GM19240 (cell line): ENCODE results near the gene PML.
A peak's percentile ranks its signal among the peaks of the same experiment; 100 is the strongest.

ENCODE experiments used
- DNase-seq: peaks from one replicate; pipeline ENCODE4 v3.0.0; 2011; ENCODE audit warnings: low spot score; ENCODE audit not compliant: insufficient read length

The PML gene

DNA sequence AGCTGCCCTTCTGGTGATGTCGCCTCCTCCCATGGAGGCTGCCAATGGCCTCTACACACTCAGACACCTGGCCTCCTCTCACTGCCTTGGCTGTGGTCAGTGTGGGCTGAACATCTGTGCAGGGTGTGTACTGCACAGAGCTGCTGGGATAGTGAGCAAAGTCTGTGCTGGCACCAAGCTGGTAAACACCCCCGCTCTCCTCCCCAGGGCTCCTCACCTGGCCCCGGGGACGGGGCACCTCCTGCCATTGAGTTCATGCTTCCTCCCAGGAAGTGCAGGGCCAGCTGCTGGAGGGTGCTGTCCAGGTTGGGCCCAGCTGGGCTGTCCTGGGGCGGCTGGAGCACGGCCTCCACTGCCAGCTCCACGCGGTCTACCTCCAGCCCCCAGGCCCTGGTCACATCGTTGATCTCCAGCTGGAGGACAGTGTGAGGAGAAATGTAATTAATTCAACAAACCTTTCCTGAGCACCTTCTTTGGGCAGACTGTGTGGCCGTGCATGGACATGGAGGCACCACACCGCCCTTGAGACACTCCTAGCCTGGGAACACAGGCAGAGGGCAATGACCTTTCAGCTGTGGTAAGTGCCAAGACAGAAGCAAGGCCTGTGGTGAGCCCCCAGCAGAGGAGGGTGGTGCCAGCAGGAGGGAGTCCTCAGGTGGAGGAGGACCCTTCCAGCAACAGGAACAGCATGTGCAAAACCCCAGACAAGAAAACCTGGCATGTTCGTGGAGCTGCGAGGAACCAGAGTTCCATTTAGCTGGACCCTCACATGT lies 9.2 kb upstream of the PML start:
- no peak for DNase-seq

DNA sequence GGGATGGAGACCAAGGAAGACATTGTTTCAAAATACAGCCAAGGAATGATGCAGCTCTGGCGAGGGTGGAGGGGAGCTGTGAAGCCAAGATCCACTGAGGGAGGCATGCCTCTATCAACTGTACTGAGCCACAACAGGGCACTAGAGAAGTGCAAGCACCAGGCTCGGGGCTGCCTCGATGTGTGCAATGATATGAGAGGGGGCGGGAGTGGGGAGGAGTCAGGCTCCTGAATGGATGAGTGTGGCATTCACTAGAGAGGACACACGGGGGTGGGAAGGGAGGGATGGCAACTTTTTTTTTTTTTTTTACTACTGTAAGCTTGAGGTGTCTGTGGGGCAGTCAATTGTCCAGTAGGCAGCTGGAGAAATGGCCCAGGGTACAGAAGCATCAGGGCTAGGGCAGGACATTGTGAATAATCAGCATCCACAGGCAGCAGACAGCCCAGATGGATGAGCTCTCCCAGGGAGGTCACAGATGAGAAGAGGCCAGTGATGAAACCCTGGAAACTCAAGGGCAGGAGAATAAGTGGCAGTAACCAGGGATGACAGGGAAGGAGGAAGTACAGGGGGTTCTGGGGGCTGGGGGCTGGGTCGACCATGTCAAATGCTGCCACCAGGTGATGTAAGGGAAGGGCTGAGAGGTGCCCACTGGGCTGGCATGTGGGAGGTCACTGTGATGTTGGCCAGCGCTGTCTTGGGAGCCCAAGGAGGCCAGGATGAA lies 8.3 kb upstream of the PML start:
- no peak for DNase-seq

DNA sequence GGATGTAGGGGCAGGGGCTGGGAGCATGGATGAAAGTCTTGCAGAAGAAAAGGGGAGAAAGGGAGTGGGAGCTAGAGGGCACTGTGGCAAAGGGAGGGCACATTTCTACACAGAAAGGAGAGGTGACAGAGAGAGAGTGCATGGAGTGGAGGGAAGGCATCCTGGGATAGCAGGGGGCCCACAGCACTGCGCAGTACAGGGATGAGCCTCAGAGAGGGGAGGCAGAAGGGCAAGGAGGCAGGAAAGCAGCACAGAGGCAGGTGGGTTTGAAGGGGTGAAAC lies 7.8 kb upstream of the PML start:
- no peak for DNase-seq

DNA sequence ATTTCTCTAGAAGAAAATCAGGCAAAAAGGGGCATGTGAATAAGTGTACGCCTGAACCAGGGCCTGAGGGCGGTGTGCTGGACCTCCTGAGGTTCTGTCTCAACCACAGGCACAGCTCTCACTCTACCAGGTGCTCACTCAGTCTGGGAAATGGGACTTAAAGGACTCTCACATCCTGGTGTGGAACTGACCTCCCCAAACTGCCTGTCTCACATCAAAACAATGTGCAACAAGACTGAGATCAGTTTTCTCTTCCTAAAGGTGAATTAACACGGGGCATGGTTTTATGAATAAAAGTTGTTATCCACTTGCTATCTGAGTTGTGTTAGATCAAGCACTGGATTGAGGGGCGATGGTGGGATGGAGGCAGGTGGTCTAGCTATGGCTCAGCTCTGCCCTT lies 7.3 kb upstream of the PML start:
- DNase-seq = no peak

DNA sequence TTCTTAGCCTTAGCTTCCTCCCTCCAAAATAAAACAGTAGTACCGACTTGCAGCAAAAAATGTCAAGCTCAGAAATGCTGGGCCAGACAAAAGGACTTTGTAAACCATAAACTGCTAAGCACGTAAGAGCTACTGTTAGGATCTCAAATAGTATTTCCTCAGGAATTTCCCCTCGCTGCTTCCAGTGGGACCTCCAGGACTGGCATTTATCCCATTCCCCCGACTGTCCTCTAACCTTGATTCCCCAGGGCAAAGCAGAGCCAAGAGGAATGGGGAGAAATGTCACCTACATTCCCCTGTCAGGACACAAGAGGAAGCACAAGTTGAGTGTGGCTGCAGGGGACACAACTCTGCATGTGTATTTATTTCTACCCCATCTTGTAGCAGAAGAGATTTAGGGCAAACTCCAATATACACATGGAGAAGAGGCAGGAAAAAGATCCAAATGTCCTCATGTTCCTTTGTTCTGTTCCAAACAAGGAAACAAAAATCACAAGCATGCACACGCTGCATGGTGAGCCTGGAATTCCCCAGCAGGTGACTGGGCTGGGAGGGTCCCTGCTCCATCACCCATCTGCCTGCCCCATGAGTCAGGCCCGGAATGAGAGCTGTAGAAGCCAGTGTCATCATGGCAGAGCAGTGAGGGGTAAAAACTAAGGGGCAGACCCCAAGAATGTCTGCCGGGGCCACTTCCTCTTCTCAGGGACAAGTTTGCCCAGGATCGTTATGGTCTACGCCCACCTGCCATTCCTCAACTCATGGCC lies 6.7 kb upstream of the PML start:
- no peak for DNase-seq

DNA sequence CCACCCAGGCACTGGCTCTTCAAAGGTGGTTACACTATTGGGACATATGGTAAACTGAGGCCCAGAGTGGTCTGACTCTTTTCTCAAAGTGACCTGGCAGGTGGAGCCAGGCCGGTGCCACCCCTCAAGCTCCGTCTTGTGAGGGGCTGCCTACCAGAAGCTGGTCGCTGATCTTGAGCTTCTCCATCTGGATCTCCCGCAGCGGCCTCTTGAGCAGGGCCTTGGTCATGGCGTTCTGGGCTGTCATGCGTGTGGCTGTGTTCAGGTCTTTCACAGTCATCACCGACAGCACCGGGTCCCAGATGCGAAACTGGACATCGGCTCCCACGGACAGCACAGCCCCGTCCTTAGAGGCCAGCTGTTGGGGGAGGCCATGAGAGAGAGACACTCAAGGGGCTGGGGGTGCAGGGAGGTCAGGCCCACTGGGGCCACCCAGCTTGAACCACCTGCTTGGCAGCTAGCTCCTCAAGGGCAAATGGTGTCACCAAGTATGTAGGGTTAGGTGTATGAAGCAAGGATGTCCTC lies 6.0 kb upstream of the PML start:
- no peak for DNase-seq

DNA sequence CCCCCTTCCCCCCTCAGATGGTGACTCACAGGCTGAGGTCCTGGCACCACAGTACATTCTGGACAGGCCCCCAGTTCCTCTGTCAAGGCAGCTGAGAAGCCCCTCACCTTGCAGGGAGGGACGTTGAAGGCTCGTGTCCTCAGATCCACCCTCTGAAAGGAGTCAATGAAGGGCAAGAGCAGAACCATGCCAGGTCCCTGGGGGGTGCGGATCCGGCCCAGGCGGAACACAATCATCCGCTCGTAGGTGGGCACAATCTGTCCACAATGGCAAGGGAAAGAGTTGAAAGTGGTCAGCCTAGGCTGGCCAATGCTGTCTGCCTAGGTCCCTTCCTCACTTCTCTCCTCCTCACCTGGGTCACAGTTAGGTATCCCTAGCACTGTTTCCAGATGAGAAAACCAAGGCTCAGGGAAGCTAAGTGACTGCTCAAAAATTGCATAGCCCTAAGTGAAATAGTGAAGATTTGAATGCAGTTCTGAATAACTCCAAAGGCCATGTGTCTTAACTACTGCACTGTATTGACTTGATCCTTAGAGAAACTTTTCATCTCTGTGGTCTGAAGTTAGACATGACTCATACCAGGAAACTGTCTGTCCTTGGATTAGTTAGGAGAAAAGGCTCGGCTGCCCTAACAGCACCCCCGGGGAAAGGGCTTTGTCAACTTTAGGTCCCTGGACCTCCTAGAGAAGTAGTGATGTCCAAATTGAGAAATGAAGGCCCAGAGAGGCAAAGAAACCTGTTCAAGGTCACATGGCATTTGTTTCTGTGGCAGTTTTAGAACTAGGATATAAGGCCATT lies 5.3 kb upstream of the PML start:
- no peak for DNase-seq

DNA sequence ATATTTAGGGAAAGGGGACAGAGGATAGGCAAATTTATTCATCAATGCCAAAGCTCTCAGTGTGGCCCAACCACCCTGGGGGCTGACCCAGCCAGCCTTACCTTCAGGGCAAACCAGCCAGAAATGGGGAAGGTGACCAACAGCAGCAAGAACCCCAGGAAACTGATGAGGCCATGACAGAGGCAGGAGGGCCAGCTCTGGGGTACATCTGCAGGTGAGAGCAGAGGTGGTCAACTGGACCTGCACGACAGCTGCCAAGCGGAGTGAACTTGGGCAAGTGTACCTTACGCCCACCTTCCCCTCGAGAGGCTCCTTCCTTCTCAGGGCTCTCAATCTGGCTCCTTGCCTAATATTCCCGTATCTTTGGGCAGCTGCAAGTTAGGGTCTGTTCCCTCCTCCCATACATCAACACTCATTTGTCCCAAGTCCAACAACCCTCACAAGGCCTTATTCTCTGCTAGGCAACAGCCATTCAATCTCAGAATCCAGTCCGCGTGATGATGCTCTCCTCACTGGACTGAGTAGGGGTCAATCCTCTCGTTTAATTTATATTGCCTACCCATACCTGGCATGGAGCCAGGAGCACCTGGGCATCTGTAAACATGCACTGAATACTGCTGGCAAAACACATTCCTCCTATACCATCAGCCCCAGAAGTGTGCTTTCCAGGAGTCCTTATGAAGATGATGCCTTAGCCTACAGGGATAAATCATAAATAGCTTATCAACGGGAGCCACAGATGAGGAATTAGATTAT lies 4.1 kb upstream of the PML start:
- no peak for DNase-seq

DNA sequence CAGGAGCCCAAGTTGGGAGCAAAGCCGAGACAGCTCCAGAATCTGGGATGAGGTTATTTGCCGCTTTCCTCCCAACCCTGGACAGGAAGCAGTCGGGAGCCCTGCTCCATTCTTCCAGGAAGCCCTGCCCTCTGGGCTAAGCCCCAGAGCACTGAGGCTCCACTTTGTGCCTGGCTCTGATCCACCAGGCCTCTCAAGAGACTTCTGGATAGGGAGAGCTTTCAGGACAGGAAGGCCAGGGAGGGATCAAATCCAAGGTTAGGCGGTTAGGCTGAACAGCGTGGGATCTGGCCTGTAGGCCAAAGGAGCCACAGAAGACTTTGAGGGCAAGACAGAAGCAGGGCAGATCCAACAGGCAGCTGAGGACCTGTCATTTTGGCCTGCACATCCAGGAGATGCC lies 3.3 kb upstream of the PML start:
- no peak for DNase-seq

DNA sequence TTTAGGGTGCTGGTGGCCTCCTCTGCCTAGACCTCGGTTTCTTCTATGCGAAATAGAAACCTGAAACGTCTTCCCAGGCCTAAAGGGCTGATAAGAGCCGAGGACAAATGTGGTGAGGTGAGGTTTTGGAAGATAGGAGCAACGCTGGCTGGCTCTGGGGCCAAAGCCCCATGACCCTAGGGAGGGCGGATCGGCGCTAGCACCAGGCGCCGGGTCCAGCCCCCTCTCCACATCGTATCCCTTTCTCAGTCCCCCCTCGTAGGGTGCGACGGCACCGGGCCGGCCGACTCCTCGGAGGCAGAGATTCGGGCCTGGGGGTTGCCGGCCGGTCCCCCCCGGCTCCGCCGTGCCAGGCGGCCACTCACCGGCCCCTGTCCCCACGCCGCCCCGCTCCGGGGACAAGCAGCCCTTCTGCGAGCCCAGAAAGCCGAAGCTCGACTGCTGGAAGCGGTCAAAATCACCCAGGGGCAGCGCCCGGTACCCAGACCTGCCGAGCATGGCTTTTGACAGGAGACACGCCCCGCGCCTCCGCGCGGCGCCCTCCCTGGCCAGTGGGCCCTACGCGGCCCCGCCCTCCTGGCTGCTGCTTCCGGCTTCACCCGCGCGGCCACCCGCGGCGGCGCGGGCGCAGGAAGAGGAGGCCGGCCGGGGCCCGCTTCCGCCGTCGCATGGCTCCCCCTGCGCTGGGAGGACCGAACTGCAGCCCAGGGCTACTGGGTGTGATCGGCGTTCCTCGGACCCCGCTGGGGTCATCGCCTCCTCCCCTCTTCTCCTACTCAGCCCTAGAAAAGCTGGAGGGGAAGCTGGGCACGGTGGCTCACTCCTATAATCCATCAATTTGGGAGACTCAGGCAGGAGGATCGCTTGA lies 2.6 kb upstream of the PML start, which contains the start of gene STOML1:
STOML1 (minus strand) TSS at position 570 of the 868 bp plus-strand sequence; CDS start at position 498, 72 bp downstream.
- peak; percentile 77 for DNase-seq

DNA sequence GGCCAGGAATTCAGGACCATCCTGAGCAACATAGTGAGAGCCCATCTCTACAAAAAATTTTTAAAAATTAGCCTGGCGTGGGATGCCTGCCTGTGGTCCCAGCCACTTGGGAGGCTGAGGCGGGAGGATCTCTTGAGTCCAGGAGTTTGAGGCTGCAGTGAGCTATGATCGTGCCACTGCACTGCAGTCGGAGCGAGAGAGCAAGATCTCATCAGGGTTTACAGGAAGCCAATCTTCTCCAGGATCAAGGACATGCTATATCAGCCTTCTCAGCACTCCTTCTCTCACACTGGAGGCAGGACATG lies 2.0 kb upstream of the PML start:
- DNase-seq = no peak

DNA sequence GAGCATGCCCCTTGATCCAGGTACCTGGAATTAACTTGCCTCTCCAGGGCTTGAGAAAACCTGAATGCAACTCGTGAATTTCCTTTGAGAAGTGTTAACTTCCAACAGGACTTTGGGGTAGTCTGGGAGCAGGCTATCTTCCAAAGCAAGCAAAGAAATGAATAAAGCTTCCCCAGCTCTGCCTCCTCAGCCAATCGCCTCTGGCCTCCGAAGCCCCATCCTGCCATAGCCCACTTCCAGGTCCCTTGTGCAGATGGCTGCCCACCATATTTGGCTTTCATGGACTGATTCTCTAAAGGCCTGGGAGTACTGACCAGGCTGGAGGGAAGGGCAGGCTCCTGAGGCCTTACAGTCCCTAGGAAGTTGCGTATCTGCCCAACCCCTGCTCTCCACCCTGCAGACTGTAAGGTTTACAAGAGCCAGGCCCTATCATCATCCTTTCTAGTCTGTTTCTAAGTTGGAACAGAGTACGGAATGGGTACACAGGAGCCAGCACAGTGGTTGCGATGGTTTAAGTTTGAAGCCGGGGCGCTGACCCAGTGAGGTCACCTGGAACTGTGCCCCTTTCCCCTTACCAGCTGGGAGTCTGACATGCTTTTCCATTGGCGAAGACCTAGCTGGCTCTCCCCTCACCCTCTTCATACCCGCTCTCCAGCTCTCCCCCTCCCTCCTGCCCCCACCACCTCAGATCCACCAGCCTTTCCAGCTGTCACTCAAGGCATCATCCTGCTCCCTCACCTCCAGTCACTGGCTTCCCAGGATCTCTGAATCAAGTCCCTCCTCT lies 1.1 kb upstream of the PML start:
- DNase-seq = no peak

DNA sequence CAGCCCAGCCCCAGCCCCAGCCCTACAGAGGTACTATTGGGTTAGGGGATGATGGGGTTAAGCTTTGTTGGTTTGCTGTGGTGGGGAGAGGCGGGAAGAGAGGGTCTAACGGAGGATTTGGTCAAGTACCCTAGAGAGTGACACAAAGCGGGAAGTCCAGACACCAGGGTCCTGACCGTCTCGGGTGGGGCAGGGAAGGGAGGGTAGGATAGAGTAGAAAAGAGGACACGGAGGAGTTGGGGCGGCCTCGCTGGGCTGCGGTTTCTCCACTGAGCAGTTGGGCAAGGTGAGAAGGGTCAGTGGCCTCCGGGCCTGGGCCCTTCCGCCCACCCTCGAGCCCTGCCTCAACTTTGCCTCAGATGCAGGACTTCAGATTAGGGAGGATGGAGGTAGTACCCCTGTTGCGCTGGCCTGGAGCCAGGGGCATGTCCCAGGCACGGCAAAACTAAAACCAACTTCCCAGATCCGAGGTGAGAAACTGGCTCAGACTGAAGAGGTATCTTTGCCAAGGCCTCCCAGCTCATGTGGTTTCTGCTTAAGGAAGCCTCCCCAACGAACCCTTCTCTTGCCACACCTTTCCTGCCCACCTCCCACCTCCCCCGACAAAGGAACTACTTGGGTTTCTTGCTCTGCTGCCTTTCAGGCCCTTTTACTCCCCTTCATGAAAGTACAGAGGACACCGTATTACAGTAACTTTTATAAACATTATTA lies 551 bp downstream of the PML start:
- no peak for DNase-seq

DNA sequence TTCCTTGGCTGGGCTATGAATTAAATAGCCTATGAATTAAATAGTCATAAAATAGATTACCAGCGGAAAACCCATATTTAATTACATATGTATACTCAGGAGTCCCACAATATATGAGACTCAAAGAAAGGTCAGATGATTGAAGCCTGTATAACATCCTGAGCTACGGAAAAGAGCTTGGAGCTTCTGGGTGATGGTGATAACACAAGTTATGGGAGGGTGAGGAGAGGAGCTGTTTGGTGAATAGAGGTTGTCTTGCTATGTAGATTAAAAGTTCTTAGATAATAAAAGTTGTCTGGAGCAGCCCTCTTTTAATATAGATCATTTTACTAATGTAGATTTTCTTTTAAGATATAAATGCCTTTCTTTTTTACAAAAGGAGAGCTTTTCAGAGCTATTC lies 1.8 kb downstream of the PML start:
- DNase-seq = no peak

DNA sequence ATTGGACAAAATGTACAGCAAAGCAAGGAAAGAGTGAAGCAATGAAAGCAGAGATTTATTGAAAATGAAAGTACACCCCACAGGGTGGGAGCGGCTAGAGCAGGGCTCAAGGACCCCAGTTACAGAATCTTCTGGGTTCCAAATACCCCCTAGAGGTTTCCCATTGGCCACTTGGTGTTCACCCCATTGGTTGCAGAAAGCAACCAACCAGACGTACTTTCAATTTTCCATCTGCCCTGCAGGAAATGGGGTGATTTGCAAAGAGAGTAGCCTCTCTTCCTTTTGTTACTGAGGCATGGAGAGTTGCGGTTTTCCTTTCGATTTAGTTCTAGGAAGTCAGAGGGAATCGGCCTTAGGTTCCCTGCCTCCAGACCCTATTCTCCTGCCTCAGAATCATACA lies 2.4 kb downstream of the PML start:
- DNase-seq = no peak

DNA sequence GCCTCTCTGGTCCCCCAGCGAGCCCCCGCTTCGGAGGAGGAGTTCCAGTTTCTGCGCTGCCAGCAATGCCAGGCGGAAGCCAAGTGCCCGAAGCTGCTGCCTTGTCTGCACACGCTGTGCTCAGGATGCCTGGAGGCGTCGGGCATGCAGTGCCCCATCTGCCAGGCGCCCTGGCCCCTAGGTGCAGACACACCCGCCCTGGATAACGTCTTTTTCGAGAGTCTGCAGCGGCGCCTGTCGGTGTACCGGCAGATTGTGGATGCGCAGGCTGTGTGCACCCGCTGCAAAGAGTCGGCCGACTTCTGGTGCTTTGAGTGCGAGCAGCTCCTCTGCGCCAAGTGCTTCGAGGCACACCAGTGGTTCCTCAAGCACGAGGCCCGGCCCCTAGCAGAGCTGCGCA lies 3.5 kb downstream of the PML start:
- no peak for DNase-seq

DNA sequence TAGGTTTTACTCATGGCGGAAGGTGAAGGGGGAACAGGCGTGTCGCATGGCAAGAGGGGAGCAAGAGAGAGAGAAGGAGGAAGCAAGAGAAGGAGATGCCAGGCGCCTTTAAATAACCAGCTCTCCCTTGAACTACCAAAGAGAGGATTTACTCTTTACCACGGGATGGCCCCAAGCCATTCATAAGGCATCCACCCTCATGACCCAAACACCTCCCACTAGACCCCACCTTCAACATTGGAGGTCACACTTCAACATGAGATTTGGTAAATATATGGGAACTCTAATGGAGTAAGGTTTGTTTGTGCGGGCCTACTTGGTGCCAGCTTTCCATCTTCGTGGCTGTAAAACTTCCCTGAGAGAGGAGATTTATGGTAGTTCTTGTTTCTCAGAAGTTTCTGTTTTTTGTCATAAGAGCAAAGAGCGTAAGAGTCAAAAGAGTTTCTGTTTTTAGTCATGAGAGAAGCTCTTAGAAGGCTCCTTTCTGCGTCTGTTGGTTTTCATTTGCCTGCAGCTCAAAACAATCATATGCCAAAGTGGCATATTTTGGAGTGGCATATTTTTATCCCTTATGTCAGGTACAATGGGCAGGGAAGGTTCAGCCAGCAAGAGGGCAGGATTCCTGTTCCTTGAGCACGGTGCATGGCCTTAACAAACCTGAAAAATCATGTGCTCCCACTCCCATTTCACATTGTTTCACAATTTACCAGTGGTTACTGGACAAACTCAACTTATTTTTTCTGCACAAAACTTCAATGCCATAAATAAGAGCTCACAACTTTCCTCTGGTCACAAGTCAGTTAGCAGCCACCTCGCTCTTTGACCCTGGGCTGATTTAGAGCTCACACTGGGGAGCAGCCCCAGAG lies 12.5 kb downstream of the PML start:
- DNase-seq = no peak
